Fibroblast of skin of back (primary cell): ENCODE measurements around the gene CPPED1.

ENCODE experiments used
- DNase-seq: peaks from one replicate; pipeline ENCODE4 v3.0.0-alpha.2; 2013

Gene CPPED1

DNA sequence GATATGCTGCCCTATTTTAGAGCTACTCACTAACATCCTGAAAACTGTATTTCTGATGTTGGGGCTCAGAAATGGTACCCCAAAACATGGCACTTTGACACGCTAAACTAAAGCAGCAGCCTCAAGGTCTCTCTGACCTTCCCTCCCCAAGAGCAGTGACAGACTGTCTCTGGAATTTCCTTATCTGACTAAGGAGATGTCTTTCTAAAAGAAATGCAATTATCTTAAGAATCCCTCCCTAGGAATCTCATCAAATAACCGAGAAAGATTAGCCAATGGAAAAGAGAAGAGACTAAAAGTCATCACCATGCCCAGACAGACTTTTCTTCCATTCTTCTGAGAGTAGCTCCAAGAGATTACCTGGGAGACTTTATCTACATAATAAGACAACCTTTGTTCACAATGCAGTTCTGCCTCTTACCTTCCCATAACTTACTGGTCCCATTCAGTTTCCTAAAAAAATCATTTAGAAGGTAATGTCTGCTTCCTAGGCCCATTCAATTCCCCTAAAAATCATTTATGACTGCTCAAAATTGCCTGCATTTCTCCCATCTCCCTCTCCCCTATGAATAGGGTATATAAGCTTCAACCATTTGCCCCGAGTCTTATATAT, 123.9 kb downstream of the CPPED1 start:
- peak; percentile 53 for DNase-seq

DNA sequence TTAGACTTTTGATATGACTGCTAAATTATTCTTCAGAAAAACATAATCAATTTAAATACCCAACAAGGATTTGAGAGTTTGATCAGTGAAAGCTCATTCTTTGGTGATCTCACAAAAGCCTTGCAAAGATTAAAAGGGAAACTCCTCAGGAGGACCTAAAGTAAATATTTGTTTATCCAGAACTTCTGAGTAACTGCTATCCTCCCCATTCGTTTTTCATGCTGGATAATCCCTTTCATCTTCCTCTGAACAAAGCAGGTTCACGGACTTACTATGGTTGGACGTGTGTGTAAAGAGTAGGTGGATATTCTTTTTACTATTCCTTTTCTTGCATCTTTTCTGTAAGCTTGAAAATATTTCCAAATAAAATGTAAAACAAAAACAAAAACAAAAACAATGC, 124.7 kb downstream of the CPPED1 start:
- DNase-seq = no peak

DNA sequence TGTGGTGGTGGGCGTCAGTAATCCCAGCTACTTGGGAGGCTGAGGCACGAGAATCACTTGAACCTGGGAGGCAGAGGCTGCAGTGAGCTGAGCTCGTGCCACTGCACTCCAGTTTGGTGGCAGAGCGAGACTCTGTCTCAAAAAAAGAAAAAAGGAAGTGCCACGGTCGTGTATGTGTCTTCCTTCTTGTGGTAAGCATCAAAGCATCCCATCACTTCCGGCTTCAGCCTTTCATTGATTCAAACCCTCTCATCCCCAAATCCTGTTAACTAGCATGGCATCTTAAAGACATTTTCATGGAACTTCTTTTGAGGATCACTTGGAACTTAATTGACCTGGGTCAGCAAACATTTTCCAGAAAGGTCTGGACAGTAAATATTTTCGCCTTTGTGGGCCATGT, 126.2 kb downstream of the CPPED1 start:
- no peak for DNase-seq

DNA sequence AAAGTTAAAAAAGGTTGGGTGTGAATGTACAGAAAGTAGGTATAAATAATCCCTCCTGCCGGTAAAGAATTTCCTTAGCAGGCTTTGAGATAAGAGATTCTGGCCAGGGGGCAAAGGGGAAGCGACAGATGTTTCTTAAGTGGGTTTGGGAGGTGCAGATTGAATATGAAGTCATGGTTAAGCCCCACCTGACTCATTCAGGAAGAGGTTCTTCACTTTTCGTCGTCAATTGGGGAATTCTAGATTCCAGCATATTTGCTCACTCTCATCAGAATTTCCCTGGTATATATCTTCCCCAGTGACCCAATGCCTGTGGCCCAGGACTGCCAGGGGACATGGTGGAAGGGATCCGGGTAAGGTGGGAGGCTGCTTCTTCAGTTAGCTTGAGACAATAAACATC, 127.8 kb downstream of the CPPED1 start:
- DNase-seq = peak; percentile 56

DNA sequence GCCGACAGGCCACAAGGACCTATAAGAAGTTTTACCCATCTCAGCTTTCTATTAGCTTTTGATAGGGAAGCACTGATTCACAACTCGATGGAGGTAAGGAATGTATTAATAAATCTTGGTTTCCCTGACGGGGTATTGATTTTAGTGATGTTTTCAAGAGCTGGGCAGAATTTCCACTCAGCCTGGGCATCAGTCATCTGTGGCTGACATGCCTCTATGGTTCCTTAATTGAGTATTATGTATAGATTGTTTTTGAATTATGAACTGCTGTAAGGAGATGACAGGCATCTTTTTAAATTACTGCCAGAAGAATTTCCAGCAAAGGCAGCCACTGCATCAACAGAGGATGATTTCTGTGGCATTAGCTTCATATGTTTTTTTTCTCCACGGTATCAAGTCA, 128.6 kb downstream of the CPPED1 start:
- no peak for DNase-seq

DNA sequence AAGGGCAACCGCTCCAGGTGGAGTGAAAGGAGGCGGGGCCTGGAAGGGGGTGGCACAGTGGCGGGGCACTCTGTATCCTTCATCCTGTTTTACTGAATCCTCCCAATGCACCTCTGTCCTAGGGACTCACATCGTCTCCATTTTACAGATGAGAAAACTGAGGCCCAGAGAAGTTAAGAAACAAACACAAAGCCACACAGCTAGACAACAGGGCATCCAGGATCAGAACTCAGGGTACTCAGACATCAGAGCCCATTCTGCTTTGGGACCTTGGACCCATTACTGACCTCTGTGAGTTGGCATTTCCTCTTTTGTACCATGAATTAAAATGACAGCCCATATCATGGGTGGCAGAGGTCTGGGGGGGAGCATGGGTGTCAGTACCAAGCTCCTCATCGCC, 129.2 kb downstream of the CPPED1 start:
- DNase-seq = no peak

DNA sequence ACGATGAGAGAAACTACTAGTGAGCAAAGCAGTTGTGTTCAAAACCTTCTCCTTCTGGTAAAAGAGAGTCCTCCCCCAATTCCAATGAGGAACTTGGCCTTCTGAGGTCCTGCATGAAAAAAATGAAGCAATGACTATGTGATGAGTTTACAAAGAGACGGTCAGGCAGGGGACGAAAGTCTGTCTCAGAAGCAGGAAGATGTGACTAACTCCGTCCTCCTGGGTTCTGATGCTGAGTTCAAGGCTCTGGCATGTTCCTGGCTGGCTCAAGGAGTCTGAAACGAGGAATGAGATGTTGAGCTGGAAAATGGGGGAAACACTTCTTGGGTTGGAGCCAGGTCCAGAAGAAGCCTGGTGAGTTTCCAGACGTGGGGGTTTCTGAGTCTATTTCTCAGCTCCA, 129.6 kb downstream of the CPPED1 start:
- peak; percentile 81 for DNase-seq

DNA sequence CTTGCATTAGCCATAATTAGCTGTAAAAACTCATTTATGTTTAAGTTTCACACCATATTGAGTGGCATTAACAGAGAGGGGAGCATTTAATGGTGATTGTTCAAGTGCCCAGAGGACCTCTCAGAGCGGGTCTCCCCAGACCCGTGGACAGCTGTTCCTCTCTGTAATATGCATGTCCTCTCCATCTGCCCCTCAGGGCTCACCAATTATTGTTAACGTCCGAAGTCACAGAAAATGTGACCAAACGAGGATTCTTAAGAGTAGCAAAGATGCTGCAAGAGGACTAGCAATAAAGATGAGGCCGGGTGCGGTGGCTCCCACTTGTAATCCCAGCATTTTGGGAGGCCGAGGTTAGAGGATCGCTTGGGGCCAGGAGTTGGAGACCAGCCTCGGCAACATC, 130.2 kb downstream of the CPPED1 start:
- DNase-seq = no peak

DNA sequence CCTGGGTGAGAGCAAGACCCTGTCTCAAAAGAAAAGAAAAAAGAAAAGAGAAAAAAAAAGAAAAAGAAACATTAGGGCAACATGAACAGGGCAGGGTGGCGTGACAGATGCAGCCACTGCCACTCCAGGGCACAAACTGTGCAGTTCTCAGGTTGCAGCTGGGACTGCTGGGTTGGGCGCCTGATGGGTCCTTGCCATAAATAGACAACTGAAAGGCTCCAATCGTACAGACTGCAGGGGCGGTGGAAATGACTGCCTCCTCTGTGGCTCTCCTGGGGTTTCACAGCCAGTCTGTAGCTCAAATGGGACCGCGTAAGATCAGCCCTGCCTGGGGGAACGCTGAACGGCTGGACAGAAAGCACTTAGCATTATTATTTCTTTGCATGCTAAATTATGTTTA, 130.7 kb downstream of the CPPED1 start:
- no peak for DNase-seq

DNA sequence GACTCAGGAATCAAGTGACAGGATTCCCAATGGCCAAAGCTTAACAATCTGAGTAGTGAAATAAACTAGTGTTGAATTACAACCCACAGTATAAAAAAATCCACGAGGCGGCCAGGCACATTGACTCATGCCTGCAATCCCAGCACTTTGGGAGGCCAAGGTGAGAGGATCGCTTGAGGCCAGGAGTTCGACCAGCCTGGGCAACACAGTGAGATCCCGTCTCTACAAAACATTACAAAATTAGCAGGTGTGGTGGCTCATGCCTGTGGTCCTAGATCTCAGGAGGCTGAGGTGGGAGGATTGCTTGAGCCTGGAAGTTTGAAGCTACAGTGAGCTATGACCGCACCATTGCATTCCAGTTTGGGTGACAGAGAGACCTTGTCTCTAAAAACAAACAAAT, 133.8 kb downstream of the CPPED1 start:
- DNase-seq = no peak

DNA sequence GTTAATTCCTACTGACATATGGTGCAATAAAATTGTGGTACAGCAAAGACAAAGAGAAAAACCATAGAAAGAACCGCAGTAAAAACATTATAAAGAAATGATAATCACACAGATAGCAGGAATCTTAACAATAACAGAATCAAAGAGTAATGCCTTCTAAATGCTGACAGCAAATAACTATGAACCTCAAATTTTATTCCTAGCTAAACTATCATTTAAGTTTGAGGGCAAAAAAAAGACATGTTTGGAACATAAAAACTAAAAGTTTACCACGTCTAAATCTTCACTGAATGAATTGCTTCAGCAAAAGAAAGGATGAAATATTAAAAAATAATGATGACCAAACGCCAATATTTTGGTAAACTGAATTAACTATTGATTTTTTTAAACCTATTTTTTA, 135.8 kb downstream of the CPPED1 start:
- no peak for DNase-seq

DNA sequence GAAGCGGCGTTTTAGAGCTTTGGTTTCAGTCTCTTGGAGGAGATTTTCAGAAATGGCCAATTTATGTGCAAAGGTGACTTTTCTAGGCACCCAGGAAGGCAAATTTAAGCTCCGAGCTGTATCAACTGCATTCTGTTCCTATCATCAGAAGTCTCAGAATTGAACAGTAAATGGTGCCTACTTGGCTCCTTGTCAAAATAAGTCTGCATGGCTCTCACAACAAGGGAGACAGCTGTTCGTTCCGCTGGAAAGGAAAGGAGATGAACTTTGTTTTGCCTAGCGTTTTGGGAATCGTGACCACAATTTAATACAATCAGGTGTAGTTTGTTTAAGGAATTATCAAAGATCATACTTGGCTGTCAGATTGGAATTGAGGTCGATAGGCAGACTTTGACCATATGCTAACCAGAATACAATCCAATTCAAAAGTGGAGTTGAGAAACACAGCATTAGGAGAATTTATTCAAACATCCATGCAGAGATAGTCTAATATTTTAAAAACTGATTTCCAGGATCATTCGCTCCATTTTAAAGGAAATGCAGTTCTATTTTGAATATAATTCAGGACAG, 139.4 kb downstream of the CPPED1 start:
- no peak for DNase-seq

DNA sequence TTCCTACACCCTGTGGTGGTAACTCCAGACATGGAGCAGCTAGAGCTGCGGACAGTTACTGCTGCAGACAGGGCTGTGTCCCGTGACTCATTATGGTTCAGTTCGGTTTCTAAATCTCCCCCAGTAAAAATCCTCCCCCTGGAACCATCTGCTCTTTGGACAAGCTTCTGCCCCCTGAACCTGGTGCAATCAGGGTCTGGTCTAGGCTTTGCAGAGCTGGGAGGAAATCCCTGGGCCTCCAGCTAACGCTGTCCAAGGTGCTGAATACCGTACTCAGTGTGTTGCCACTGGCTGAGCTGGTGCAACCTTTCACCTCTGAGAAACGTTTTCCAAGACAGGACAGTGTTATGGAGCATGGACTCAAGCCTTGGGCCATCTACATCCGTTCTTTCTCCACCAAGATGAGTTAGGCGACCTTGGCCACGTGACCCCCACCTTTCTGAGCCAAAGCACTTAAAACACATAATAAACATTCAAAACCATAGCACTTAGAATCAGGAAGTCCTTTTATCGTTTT, 142.0 kb downstream of the CPPED1 start:
- DNase-seq = peak; percentile 44

DNA sequence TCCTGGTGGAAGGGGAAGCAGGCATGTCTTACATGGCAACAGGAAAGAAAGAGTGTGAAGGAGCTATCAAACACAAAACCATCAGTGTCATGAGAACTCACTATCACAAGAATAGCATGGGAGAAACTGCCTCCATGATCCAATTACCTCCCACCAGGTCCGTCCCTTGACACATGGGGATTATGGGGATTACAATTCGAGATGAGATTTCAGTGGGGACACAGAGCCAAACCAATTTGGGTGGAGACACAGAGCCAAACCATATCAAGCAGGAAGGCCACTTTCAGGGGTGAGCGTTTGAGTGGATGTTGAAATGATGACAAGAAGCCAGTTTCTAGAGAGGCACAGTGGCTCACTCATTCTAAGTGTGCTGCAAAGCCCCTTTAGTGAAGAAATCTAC, 143.8 kb downstream of the CPPED1 start:
- no peak for DNase-seq

DNA sequence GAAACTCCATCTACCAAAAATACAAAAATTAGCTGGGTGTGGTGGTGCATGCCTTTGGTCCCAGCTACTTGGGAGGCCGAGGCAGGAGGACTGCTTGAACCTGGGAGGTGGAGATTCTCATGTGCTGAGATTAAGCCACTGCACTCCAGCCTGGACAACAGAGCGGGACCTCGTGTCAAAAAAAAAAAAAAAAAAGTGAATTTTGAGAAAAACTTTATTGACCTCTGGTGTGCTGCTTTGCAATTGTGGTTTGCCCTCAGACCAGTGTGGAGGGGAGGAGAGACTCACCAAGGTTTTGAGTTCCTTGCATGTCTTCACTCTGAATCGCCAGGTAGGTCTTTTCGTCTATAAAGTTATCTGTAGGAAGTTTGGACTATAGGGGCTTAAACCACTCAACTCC, 145.2 kb downstream of the CPPED1 start:
- no peak for DNase-seq

DNA sequence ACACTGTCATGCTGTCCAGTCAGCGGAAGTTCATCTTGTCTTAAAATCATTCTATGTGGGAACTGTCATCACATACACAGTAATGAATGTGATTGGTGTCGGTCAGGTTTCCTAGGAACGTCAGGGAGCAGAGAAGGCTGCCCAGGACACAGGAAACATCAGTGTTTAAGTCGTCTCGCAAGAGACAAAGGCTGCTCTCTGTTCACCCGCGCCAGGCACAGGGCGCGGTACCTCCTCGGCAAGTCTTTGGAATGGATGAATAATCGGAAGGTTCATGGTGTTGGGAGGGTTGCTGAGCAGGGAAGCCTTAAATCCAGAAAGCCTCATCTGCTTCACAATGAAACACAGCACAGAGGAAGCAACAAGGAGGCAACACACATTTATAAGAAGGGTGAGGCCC, 148.2 kb downstream of the CPPED1 start:
- no peak for DNase-seq

DNA sequence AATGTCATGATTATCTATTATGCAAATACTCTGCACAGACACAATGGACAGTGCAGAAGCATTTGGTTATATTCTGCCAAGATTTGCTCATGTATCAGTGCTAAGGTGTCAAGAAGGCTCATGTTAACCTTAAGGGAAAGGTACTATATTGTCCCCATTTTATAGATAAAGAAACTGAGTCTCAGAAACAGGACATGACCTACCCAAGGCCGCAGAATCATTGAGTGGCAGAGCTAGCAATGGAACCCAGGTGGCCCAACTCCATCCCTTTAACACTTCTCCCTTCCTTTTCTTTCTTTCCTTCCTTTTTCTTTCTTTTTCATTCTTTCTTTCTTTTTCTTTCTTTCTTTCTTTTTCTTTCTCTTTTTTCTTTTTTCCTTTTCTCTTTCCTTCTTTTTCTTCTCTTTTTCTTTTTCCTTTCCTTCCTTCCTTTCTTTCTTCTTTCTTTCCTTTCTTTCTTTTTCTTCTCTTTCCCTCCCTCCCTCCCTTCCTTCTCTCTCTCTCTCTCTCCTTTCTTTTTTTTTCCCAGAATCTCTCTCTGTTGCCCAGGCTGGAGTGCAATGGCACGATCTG, 149.8 kb downstream of the CPPED1 start:
- no peak for DNase-seq

DNA sequence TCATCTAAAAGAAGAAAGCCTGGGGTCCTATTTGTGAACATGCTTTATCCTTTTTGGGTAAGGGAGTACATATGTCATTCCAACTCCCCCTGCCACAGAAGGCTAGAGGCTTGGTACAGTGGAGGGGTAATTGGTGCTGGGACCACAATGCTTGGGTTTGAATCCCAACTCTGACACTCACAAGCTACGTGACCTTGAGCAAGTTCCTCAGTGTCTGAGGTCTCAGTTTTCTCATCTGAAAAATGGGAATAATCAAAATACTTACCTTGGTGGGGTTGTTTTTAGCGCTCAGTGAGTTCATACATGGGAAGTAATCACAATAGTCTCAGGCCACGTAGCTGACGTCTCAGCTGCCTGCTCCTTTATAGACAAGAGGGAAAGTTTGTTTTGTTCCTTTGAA, 150.8 kb downstream of the CPPED1 start:
- no peak for DNase-seq

DNA sequence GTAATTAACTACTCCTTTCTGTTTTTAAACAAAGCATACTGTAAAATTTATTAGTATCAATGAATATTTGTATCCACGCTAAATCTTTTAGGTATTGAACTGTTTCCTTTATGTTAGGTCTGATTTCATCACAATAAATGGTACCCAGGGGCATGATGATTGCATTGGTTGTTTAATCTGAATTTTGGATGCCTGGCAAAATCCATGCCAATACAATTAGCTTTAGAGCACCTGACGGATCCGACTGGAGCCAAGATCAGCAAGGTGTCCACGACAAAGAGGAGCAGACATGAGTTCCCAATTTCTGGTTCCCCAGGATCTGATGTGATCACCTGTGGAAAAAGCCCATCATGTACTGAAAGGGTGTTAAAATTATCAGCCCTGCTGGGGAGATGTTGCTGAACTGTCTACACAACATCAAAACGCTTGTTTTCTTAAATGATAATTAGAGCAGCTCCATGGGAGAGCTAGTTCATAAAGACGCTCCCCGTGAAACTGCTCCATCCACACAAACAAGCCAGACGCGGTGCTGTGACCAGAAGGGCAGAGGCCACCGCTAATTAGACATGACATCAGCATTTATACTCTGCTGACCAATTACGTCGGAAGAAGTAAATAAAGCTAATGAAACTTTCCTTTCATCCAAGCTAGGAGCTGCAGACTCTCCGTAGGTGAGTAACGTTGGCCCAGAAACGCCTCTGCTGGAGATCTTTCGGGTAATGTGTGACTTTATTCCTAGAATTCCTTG, 151.7 kb downstream of the CPPED1 start:
- no peak for DNase-seq

DNA sequence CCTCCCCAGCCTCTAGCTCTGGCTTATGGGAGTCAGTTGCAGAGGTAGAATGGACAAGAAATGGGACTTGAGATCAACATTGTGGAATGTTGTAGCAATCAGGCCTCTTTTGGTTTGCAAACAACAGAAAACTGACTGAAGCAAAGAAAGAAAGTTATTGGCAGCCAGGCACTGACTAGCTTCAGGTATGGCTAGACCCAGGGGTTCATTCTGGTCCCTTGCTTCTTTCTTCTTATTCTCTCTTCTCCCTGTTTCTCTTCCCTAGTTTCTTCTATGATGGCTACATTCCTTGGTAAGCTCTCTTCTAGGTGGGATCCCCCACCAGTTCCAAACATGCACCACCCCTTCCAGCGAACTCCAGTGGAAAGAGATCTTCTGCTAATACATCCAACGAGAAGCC, 154.3 kb downstream of the CPPED1 start:
- no peak for DNase-seq

DNA sequence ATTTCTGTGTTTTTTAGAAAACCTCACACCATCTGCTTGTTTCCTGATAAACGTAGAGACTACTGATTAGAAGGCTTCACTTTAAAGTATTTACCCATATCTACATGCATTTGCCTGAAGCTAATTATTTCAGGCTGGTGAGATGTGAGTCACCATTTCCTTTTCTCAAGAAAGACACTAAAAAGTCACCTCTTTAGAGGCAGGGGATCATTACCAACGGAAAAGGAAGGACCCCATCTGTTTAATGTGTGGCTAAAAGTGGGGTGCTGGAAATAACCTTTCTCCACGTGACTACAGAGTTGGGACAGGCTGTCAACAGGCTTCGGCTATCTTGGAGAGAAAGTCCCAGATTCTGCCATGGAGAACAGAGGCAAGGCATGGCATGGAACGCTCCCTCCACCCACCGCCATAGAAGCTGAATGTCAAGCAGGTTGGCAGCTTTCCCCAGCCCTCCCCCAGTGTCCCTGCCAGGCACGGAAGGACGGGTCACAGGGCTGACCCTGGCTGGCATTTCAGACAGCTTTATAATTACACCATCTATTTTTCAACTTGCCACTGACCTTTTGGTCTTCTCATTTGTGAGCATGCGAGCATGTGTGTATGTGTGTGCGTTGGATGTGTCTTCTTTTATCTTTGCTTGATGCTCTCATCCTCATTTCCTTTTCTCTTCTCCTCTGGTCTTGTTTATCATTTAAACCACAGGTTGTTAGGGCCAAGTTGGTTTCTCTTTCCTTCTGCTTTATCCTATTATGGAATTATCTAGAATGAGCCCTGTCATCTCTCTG, 157.0 kb downstream of the CPPED1 start:
- peak; percentile 6 for DNase-seq

DNA sequence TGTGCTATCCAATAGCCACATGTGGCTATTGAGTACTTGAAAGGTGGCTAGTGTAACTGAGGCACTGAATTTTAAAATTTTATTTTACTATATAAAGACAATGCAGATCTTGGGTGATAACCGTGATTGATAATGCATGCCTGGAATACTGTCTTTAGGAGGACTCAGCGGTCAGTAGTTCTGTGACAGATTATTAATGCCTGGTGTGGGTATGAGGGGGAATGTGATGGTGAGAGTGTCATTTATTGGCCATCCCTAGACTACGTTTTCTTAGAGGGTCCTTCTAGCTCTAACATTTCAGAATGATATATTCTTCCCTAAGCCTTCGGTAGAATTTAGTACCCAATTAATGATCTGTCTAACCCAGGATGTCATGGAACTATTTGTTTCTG, 157.6 kb downstream of the CPPED1 start:
- DNase-seq = no peak

DNA sequence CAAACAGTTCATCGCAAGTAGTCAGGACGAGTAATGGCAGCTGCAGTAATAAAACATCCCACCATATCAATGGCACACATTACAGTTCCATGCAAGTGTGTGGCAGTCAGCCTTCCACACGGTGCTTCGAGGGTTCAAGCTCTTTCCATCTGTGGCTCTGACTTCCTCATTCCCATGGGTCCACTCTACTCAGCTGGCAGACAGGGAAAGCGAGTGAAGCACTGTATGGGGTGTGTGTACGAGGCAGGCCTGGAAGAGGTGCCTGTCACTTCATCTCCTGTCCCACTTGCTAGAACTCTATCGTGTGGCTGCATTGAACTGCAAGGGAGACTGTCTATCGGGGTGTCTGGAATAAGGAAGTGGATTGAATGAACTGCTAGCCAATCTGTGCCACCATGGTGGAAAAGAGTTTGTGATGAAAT, 160.6 kb downstream of the CPPED1 start:
- no peak for DNase-seq
